ENCODE data around the gene BRD4.

BRD4 gene

GRCh38 chr19:15188851-15189250 lies 143.5 kb downstream of the BRD4 start:
- DNase-seq = no peak

GRCh38 chr19:15187026-15188007 lies 145.0 kb downstream of the BRD4 start:
- DNase-seq = no peak
